ENCODE data around the gene PABPN1L.

DNA sequence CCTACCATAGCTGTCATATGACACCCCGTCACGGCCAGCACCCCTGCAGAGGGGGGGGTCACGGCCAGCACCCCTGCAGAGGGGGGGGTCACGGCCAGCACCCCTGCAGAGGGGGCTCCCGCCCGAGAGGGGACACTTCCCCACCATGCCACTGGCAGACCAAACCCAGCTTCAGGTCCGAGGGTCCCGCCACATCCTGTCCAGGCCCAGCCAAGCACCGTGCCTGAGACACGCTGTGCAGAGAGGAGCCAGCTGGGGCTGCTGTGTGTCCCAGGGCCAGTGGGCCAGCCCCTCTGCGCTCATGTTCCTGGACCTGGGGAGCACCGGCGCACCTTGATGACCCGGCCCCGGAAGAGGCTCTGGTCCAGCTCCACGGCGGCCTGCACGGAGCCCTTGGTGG, 1.9 kb downstream of the PABPN1L start:
- TF ChIP-seq, protein P1, sequence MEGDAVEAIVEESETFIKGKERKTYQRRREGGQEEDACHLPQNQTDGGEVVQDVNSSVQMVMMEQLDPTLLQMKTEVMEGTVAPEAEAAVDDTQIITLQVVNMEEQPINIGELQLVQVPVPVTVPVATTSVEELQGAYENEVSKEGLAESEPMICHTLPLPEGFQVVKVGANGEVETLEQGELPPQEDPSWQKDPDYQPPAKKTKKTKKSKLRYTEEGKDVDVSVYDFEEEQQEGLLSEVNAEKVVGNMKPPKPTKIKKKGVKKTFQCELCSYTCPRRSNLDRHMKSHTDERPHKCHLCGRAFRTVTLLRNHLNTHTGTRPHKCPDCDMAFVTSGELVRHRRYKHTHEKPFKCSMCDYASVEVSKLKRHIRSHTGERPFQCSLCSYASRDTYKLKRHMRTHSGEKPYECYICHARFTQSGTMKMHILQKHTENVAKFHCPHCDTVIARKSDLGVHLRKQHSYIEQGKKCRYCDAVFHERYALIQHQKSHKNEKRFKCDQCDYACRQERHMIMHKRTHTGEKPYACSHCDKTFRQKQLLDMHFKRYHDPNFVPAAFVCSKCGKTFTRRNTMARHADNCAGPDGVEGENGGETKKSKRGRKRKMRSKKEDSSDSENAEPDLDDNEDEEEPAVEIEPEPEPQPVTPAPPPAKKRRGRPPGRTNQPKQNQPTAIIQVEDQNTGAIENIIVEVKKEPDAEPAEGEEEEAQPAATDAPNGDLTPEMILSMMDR (IDR thresholded peaks at IDR 0.05; ENCODE audit: control extremely low read depth in 1 of 3, insufficient read depth in 1 of 3, low read depth in 1 of 3, low read length in 3 of 3) = no peak
- no peak for TF ChIP-seq SIN3A (conservative IDR thresholded peaks at IDR 0.05 in 1 of 2, IDR thresholded peaks at IDR 0.05 in 1 of 2; ENCODE audit: low read depth in 1 of 2, low read length in 2 of 2)
- TF ChIP-seq POLR2A (IDR thresholded peaks at IDR 0.05; ENCODE audit: control extremely low read depth in 1 of 2, low read depth in 2 of 2, low read length in 2 of 2) = no peak

Measured in H1 (cell line).